Body of pancreas (tissue), 4 donors: ENCODE results near the gene GP2.

ENCODE experiments used
- POLR2A ChIP-seq, 3 donors: fragments of 450-650 bp; IDR thresholded peaks; one replicate each; pipeline ENCODE4 v1.6.1; 2016; ENCODE audit warnings: antibody characterized with exemption in 3 of 3, mild to moderate bottlenecking in 2 of 3
- TF ChIP-seq, protein P1 (sequence below), 7 experiments: fragments of 450-650 bp in 4 of 7; fragments of 200-600 bp in 3 of 7; sonication (generic) in 3 of 7; IDR thresholded peaks; one replicate each; pipeline ENCODE4 v1.5.1; 2016 to 2019; ENCODE audit warnings: antibody characterized with exemption in 7 of 7

DNA sequence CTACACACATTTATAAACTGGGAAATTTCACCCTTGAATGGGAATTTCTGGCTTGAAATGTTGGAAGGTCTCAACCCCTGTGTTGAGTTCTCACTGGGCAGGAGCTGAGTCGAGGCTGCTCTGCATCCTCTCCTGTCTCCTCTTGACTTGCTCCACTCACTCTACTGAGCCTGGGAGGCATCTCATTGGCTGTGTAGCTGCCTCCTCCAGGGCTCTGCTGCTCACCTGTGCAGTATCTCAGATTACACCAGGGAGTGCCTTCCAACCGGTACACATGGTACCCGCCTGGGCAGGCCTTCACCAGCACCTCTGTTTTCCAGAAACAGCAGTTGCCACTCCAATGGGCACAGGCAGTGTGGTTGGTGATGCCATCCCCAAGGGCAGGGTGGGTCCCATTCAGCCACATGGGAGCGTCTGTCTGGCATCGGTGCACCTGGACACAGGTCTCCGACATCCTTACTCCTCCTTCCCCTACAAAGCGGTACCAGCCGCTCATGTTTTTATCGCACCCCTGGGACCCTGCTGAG is 3.7 kb downstream of the GP2 start:
- TF ChIP-seq POLR2A (IDR thresholded peaks at IDR 0.05): peak in 1 of 3 donors; percentile 63
- TF ChIP-seq, protein P1, sequence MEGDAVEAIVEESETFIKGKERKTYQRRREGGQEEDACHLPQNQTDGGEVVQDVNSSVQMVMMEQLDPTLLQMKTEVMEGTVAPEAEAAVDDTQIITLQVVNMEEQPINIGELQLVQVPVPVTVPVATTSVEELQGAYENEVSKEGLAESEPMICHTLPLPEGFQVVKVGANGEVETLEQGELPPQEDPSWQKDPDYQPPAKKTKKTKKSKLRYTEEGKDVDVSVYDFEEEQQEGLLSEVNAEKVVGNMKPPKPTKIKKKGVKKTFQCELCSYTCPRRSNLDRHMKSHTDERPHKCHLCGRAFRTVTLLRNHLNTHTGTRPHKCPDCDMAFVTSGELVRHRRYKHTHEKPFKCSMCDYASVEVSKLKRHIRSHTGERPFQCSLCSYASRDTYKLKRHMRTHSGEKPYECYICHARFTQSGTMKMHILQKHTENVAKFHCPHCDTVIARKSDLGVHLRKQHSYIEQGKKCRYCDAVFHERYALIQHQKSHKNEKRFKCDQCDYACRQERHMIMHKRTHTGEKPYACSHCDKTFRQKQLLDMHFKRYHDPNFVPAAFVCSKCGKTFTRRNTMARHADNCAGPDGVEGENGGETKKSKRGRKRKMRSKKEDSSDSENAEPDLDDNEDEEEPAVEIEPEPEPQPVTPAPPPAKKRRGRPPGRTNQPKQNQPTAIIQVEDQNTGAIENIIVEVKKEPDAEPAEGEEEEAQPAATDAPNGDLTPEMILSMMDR (IDR thresholded peaks at IDR 0.05): no peak
